DMS114 treated with DMSO at 0.1 percent for 48 hours (cell line): ENCODE measurements around the gene FBXW8.

Experiments
- DNase-seq: peaks from one replicate; lab custom pipeline; 2025; ENCODE audit not compliant: unreplicated experiment; lab: John Stamatoyannopoulos, UW

Gene FBXW8

DNA sequence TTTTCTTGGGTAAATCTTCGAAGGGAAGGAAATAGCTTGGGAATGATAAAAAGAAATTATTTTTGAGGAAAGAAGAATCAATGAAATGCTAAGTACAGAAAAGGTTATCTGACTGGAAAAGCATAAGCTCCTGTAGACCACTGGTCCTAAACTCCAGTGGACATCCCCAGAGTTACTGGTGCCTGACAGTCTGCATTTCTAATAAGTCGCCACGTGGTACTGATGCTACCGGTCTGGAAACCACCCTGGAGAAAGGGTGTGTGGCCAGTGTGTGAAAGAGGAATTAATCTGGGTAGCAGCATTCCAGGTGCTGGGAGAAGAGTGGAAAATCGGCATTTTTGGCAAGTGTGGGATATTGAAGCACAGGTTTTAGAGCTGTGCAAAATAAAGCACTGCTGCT lies 73.3 kb downstream of the FBXW8 start:
- DNase-seq: no peak

DNA sequence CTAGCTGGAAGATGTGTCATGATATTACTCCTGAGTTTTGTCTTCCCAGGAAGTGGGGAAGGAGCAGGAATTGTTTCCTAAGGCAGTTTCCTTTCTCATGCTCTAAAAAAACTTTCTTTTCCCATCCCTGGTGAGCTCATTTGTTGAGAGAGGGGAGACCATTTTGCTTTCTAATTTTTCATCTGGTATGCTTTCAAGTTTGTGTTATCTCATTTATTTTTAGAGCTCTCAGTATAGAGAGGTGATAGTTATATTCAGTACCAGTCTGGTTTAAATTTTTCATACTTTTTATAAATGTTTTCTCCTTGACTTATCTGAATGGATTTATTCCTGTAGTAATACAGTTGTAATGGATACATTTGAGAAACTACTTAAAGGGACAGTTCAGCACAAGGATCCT lies 79.6 kb downstream of the FBXW8 start:
- no peak for DNase-seq

DNA sequence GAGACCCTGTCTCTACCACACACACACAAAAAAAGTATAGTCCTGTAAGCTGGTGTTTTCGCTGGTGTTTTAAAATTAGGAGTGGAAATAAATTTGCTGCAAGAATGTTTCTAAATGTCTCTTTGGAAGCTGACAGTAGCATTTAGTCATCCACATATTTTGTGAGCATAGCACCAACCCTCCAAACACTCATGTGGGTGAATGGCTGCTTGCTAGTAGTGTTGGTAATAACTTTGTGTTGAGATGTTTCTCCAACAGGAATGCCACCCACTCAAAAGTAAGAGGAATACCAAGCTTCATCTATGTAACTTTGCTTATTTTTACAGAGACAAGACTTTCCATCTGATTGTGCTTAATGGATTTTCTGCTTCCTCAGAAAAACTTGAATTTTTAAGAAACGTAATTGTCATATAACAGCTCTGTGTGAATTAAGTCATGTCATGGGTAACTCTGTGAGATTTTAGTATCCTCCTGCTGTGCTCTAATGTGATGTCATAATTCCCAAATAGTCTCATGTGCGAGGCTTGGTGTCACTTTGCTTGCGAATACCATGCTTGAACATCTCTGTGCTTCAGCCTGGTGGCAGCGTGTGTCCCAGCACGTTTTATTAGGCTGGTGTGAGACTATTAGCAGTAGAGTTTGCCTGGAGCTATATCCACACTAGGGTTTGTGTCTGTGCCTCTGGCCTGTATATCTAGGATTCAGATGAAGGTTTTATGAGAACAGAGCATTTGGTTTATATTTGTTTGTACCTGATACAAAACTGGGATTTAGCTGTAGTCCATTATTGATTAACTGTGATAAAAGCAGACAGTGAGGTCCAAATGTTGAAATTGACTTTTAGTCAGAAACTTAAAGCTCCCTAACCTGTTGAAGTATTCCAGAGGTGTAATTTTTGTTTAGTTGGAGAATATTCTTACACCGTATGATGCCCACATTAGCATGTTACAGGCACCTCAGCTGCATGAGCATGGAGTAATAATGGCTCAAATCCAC lies 80.5 kb downstream of the FBXW8 start:
- DNase-seq: no peak

DNA sequence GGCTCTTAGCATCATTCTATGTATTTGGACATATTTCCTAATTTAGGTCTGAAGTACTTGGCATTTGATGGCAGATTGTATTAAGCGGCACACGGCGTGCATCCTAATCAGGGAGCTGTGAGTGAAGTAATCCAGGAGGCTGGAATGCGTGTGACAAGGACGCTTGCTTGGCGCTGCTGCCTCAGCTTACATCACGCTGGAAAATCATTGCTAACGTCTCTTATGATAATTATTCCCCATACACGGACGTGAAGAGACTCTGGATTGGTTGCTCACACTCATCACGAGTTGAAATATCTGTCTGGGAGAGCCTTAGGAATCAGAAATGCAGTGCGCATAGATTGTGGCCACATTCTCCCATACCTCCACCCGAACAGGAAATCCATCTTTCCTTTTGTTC lies 85.3 kb downstream of the FBXW8 start:
- DNase-seq: no peak

DNA sequence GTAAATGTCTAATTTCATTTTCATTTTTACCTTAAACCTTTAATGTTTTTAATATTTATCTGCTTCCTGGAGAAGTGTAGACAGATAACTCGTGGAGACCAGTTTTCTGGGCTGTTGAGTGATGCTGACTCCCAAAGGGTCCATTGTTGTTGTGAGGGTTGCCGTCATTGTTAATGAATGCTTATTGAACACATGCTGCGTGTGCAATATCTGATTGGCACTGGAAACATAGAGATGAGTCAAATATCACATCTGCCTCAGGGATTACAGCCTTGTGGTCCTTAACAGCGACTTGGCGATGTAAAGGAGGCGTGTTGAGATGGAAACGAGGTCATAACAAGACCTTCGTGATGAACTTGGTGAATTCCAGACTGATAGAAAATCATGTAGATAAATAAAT lies 85.9 kb downstream of the FBXW8 start:
- no peak for DNase-seq

DNA sequence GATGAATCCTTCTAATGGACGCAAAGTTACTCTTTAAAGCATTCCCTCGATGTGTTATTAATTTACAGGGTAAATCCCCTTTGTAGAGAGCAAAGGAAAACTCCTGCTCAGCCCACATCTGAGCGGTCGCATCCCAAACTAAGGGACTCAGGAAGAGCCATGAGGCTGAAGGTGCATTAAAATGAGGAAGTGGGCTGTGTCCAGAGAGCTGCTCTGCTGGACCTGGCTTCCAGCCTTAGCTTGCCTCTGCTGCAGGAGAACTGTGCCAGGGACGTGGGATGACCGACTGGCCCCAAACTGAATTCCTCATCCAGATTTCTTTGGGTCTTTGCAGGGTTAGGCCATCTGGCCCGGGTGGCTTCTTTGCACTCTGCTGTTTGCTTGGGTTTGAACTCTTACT lies 88.3 kb downstream of the FBXW8 start:
- DNase-seq: no peak

DNA sequence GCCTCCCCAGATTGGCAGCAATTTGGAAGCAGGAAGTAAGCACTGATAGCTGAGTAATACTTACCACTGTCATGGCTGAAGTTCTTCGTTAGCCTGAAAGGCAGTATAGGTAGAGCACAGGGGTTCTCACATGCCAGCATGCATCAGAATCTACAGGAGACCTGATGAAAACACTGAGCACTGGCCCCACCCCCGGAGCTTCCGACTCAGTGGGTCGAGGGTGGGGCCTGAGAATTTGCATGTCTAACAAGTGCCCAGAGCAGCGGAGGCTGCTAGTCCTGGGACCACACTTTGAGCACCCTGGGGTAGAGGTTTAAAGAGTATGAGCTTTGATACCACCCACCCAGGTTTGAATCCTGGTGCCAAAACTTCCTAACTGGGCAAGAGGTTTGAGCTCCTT lies 89.6 kb downstream of the FBXW8 start:
- no peak for DNase-seq

DNA sequence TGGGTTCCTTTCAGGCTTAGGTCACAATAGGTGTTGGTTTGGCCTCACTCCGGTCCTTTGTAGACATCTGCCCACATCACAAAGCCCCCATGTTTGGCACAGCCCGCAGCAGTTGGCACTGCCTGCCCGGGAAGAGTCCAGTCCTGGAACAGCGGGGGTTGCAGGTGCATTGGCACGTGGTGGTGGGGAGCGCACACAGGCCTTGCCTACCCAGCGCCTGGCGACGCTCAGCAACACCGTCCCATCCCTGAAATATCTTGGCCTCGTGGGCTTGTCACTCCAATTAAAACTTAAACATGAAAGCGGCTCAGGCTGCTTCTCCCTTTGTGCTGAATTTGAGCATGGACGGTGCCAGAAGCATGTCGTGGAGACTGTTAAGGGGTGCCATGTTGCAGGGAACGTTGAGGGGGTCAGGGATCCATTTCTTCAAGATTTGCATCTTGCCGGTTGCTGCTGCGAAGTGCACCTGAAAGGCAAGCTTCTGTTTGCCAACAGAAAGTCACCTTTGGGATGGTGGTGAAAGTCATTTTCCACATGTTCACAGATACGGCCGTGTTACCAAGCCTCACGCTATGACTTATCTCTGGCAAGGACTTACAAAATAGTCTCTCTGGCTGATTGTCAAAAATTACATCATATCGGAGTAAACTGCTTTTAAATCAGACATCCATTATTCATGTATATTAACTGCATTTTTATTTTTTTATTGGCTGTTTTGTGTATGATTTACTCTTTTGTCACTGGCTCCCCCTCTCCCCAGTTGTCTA lies 91.5 kb downstream of the FBXW8 start:
- no peak for DNase-seq

DNA sequence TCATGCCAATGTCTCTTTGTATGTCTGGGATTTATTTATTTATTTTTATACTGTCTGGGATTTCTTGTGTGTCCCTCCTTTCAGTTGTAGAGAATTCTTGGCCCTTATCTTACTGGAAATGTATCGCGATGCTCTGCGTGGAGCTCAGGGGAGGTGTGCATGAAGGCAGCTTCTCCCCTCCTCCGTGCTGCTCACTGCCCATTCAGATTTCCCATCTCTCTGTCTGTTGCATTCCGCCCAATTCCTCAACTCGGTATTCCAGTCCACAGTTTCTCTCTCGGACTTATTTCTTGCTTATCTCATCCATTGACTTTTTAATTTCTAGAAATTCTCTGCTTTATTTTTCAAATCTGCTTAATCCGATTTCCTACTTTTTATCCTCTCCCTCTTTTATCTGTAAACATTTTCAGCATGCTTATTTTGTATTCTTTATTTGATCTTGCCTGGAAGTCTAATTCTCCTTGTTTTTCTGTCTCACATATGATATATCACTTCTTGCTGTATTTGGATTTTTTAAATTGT lies 93.2 kb downstream of the FBXW8 start:
- no peak for DNase-seq

DNA sequence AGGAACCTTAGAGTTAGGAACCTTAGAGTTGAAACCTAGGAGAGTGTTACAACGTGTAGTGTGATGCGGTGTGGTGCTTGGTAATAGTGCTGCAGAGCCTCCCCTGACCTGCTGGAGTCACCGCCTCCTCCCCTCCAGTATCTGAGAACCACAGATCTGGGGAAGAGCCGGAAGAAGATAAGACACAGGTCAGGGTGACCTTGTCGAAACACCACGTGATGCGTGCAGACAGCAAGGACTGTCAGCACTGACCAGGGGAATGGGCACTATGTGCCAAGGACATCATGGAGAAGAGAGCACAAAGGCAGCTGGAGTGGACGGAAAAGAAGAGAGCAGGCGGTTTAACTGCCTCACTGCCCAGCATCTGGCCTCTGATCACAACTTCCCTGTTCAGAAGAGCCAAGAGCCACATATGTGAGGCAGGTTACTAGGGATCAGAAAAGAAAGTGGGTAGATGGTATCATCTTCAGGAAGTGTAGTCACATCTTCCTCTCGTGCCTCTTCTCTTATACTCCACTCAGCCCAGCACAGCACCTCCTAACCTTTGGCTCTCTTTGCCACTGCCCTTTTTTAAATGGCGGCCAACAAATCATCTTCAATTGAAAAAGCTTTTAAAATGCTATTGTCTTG lies 94.8 kb downstream of the FBXW8 start:
- no peak for DNase-seq

DNA sequence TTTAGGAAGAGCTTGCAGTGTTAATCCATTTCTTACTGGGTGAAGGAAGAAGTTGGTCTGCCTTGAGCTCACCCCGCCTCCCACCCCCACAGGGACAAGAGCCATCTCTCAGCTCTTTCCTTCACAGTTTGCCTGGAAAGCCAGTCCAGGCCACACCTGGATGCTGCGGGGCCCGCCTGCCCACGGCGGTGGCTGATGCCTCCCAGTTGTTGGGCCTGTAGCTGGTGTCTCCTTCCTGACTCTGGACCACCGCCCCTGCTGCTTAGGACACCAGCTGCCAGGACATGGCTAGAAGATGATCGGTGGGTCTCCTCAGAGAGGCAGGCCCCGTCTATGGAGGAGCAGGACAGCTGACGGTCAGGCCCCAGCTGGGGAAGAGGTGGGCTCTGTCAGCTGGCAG lies 95.6 kb downstream of the FBXW8 start:
- no peak for DNase-seq

DNA sequence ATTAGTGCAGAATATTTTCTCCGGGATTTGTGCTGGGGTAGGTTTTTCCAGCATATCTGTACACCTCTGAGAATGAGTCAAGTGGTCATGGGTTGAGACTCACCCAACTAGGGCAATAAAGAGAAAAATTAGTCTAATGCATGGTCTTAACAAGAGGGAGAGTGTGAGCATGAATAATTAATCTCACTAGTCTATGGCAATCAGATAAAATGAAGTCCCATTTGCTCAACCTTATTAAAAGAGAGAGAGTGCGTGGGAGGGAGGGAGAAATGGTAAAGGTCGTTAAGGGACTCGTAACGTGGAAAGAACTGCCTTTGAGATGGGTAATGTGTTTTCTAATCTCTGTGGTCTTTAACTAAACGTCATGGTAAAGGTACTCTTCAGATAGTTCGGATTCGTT lies 96.8 kb downstream of the FBXW8 start:
- DNase-seq: no peak

DNA sequence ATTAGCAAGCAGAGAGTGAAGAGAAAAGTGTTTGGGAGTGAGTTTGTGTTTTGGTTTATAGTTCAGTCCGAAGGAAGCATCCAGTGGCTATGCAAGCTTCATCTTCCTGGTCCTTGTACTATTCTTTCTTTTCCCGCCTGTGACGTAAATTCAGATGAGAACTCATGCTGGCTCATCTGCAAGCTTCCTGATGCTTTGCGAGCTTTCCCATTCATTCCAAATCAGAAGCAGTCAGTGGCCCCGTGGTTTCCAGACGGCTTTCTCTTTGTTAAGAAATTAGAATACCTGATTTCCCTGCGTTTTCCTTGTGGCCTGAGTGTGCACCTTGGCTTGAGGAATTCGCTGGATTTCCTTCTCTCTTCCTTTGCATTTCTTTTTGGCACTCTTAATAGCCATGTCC lies 99.0 kb downstream of the FBXW8 start:
- DNase-seq: no peak

DNA sequence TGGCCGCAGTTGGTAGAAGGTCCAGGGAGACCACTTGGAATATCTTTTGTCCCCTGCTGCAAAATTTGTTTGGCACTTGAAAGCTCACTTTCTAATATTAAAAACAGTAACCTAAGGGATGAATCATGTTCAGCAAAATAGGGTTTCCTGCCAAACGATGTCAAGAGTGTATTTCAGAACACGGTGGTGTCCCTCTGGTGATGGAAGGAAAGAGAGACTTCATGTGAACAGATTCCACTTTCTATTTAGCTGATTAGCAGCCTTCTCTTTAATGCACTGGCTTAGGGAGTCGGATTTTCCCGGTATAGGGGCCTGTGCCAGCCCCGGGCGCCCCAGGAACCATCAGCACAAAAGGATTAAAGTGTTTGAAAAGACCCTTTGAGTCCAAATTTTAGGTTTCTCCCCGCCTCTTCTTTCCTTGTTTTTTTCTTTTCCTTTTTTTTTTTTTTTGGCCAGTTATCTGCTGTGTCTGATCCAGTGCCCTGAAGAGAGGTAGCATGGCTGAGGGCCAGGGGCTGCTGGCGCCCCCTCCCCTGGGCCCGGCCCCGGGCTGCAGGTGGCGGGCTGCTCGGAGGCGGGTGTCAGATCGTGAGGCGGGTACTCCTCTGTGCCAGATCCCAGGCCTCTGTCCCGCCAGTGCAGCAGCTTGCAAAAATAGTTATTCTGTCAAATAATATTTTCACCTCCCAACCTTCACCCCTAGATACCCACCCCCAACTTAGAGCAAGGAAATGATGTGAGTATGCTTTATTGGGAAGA lies 100.1 kb downstream of the FBXW8 start:
- DNase-seq: no peak

DNA sequence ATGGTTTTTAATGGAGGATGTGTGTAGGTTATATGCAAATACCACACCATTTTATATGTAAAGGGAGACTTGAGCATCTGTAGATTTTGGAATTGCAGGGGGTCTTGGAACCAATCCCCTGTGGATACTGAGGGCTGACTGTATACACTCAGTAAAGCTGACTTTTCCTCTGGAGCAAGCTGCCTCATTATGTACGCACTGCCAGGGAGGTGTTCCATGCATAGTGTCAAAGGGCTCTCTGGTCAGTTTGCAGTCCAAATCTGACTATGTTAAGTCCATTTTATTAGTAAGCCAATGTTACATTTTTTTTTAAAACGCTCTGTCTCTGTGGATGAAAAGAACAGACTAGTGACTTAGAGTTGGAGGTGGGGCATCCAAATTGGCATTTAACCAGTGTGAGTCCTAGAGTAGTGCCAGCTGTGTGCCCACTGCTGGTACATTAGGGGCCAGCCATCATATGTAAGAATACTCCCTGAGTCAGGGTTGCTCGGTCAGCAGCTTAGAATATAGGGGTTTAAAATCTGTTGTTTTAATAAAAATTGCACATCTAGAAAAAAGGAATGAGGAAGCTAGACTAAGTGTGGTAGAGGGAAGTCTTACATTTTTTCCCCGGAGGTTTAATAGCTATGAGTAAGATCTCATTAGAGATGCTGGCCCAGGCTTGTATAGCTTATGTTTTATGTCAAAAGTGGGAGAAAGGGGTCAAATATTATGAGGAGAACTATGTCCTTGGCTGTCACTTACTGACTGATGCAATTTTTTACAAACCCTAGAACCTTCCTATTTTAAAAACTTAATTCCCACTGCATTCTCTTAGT lies 101.4 kb downstream of the FBXW8 start:
- no peak for DNase-seq

DNA sequence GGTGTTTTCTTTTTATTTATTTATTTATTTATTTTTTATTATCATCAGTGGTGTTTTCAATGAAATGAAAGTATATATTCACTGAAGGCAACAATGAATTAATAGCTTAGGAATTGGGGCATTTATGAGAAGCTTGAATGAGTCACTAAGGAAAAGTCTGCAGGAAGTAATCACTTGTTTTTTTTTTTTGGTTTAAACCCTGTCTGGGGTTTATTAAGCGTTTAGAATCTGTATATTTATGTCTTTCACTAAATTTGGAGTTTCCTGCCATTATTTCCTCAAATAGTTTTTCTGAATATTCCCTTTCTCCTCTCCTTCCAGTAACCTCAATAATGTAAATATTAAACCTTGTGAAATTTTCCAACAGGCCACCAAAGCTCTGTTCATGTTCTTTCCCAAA lies 103.0 kb downstream of the FBXW8 start:
- no peak for DNase-seq

DNA sequence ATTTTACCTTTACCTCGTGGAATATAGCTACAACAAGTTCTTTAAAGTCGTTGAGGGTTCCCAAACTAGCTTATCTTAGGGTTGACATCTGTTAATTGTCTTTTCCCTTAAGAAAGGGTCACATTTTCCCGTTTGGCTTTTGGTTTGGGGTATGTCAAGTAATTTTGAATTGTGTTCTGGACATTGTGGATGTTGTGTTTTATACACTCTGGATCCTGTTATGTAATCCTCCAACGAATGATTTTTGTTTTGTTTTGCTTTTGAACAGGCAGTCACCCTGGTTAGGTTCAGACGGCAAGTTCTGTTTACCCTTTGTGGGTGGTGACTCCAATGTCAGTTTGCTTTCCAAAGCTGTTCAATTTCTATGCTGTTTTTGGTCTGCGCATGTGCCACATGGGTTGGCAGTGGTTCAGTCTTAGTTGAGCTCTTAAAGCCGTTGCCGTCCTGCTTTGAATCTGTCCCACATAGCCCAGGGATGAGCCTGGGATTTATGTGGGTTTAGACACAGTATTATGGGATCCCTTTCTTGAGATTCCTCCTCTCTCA lies 103.7 kb downstream of the FBXW8 start:
- no peak for DNase-seq

DNA sequence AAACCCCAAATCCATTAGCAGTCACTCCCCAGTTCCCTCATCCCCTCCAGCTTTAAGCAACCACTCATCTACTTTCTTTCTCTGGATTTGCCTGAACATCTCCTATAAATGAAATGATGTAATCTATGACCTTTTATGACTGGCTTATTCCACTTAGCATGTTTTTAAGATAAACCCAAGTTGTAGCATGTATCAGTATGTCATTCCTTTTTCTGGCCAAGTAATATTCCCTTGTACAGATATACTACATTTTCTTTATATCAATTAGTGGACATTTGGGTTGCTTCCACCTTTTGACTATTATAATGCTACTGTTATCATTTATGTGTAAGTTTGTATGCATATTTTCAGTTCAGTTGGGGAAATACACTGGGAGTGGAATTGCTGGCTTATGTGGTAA lies 105.1 kb downstream of the FBXW8 start:
- DNase-seq: no peak

DNA sequence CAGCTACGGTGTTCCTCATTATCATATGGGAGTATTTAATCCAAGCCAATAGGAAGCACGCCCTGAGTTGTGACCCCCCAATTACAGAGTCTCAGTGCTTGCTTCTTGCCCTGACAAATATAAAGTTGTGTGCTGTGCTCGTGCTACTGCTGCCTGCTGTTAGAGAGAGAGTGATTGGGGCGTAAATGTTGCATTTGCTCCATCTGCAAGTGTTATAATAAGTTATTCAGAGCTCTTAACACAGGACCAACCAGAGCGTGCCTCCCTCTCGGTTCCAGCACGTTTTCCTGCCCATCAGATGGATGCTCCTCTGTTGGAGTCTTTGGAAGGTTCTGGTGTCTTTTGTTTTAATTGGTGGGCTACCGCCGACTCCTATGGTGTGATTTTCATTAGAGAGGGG lies 107.1 kb downstream of the FBXW8 start:
- no peak for DNase-seq

DNA sequence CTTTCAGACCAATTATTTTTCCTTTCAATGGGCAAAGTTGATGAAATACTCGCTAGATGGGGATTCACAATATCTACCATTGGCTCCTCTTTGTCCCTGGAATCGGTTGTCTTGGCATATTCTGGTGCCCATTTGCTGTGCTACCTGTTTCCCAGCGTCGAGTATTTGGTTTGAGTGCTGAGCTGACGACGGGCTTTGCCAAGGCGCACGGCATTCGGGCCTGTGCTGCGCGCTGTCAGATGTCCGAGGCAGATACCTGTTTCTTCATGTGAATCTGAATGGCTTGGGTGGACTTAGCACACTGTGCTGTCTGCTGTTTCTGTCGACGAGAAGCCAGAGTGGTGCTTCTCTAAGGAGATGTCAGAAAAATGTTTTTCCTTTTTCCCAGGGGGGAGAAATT lies 107.5 kb downstream of the FBXW8 start:
- DNase-seq: no peak
